ENCODE measurements around the gene C1orf87. TPM values are rescaled to one million over a fixed set of nuclear protein-coding genes. Genes with fewer than 3 reads are reported as not detected.
"Not testable (repeated sequence)": the region's sequence is repeated elsewhere in the genome, so short reads cannot be mapped to it uniquely, and the experiment has no call there.

C1orf87 gene
- polyA plus RNA-seq, 3 donors = 0.14 to 0.39 (median 0.17) TPM

- peak in 8 of 11 donors; percentile 26 to 67 (median 60) for DNase-seq (ENCODE audit: extremely low read depth in 1 of 11, low read depth in 9 of 11, low spot score in 4 of 11)
These were observed 102.1 kb downstream of the C1orf87 start for GRCh38 chr1:59971464-59971911.

GRCh38 chr1:59969542-59970175 is 103.9 kb downstream of the C1orf87 start:
- not testable (repeated sequence) for DNase-seq (ENCODE audit: extremely low read depth in 1 of 11, low read depth in 9 of 11, low spot score in 4 of 11)

- not testable (repeated sequence) for DNase-seq (ENCODE audit: extremely low read depth in 1 of 11, low read depth in 9 of 11, low spot score in 4 of 11)
These were observed 104.8 kb downstream of the C1orf87 start for GRCh38 chr1:59968746-59969145.

DNA sequence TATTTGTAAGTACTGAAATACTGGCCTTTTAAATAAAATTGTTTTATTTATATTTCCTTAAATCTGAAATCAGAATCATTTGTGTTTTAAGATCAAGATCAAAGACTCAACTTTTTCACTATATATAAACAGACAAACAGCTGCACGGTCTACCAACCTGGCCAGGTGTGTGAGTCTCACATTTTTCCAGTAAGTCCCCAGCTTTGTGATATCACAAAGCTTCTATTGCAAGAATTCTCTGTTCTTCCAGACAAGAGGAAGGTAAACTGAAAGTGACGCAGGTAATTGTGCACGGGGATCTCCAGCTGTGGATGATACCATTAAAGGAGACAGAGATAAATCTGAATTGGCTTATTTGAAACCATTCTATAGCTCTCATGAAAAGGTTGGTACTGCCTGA is 105.8 kb downstream of the C1orf87 start:
- DNase-seq (ENCODE audit: extremely low read depth in 1 of 11, low read depth in 9 of 11, low spot score in 4 of 11) = no peak

DNA sequence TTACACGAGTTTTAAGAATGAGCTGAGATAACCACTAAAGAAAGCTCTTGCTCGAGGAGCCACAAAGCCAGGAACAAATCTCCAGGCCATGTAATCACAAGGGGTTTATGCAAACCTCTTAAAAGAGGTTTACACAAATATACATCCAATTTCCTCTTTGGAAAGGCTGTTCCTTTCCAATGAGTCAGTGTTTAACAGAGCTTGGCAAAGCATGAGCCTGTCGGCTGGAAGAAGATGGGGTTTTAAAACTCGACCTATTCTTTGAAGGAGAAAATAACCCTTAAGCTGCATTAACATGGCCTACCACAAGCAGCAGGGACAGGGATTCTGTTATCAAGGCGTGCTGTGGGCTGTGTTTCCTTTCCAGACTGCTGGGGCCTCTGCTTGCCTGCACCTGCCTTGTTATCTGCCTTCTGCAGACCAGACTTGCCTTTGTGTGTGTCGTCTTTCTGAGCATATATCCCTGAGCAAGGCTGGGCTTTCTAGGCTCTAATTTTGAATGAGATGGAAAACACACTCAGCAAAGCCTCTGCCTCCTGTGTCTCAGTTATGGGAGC is 106.4 kb downstream of the C1orf87 start:
- DNase-seq (ENCODE audit: extremely low read depth in 1 of 11, low read depth in 9 of 11, low spot score in 4 of 11) = no peak

GRCh38 chr1:59952065-59952464 is 121.5 kb downstream of the C1orf87 start:
- DNase-seq (ENCODE audit: extremely low read depth in 1 of 11, low read depth in 9 of 11, low spot score in 4 of 11) = no peak

DNA sequence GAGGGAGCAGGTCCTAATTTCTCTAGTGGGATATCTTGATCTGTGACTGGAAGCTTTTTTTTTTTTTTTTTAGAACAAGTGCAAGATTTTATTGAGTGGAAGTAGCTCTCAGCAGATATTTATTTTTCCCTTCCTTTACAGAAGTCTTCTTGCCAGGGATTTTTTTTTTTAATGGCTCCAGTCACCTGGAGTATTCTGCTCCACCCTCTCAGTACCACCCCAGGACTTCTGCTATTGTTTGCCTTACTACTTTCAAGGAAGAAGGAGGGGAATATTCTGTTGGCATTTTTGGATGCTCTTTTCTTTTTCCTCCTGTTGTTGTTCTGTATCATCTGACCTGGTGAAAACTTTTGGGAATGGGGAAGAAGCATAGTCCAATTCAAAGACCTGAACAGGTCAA is 123.9 kb downstream of the C1orf87 start:
- no peak for DNase-seq (ENCODE audit: extremely low read depth in 1 of 11, low read depth in 9 of 11, low spot score in 4 of 11)

- DNase-seq (ENCODE audit: extremely low read depth in 1 of 11, low read depth in 9 of 11, low spot score in 4 of 11) = no peak
These were observed 124.6 kb downstream of the C1orf87 start for GRCh38 chr1:59948990-59949389.

GRCh38 chr1:59947047-59947938 is 126.3 kb downstream of the C1orf87 start:
- peak in 7 of 11 donors; percentile 26 to 60 (median 52) for DNase-seq (ENCODE audit: extremely low read depth in 1 of 11, low read depth in 9 of 11, low spot score in 4 of 11)

DNA sequence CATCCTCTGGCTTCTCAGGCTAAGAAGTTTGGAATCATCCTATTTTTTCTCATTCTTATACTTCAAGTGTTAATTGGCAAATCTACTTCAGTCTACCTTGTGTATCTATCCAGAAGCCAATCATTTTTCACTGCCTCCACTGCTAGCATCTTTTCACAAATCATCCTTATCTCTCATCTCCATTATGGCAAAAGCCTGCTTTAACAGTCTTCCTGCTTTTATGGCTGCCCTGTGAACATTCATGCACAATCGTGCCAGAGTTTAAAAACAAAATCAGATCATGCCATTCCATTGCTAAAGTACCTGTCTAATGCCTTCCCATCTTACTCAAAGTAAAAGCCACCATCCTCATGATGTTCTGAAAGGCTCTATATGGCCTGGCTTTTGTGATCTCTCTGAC is 127.8 kb downstream of the C1orf87 start:
- no peak for DNase-seq (ENCODE audit: extremely low read depth in 1 of 11, low read depth in 9 of 11, low spot score in 4 of 11)

Other genes starting within 250 kb of the C1orf87 start
- gene CYP2J2, start 147.0 kb downstream of the C1orf87 start, polyA plus RNA-seq (ENCODE audit: insufficient read length in 3 of 3) = 1 to 10 TPM; 1.1 to 1.4 (median 1.2) TPM